ENCODE results near the gene TUBB2B. TPM values are rescaled to one million over a fixed set of nuclear protein-coding genes. Genes with fewer than 3 reads are reported as not detected.

The TUBB2B gene
- total and polyA plus RNA-seq, 8 donors: 2.2 to 16.5 (median 8.5) TPM

DNA sequence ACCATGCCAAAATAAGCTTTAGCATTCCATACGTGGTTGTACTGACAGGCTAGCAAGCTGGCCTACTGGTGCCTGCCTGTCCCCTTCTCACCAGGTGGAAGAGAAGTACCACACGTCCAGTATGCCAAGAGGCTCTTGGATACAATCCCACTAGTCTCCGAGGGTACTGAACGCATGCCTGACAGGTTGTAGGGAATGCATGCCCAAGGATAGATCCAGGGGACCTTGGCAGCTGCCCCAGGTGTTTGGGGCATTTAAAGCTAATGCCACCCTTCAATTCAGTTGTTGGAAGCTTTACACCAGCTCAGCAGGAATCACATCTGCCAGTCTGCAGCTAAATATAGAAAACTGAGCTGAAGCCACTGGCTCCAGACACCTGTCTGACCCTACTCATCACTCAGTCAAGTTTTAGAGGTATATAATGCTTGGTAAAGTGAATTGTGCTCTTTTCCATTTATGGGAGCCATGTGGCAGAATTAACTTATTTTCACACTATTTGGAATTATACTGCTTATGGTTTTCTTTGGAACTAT is 4.9 kb downstream of the TUBB2B start:
- DNase-seq (no peak), ATAC-seq (no peak)
- intact Hi-C loops (cut with DNase I): no loop called here
- H3K4me3 ChIP-seq: no peak overlapping the region
- peaks cover 17 to 54% of the 10 kb centered on the region in 2 donors for H3K27me3 ChIP-seq
- H3K36me3 ChIP-seq: no peaks in the 10 kb centered on the region
- TF ChIP-seq, protein P1, sequence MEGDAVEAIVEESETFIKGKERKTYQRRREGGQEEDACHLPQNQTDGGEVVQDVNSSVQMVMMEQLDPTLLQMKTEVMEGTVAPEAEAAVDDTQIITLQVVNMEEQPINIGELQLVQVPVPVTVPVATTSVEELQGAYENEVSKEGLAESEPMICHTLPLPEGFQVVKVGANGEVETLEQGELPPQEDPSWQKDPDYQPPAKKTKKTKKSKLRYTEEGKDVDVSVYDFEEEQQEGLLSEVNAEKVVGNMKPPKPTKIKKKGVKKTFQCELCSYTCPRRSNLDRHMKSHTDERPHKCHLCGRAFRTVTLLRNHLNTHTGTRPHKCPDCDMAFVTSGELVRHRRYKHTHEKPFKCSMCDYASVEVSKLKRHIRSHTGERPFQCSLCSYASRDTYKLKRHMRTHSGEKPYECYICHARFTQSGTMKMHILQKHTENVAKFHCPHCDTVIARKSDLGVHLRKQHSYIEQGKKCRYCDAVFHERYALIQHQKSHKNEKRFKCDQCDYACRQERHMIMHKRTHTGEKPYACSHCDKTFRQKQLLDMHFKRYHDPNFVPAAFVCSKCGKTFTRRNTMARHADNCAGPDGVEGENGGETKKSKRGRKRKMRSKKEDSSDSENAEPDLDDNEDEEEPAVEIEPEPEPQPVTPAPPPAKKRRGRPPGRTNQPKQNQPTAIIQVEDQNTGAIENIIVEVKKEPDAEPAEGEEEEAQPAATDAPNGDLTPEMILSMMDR (IDR thresholded peaks at IDR 0.05): no peak
- no peaks in the 10 kb centered on the region for H3K9me3 ChIP-seq
- no peak overlapping the region for H3K27ac ChIP-seq
- H3K4me1 ChIP-seq: peaks cover 10 to 12% of the 10 kb centered on the region in 2 donors

DNA sequence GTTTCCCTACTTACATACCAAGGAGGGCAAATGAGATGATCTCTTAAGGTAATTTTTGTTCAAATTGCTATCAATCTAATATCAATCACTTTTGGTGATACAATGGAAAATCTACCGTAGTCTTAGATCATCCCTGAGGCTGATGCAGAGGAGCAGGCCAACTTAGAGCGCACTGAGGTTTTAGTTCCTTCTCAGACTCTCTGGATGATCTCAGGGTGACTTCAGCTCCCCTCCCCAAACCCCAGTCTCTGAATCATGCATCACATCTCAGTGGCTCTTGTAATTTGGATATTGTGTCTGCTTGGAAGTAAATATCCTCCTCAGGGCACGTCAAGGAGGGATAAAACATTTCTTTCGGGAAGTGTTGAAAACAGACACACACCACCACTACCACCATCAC is 5.9 kb downstream of the TUBB2B start:
- no peaks in the 10 kb centered on the region for H3K9me3 ChIP-seq
- peaks cover 0 to 2% of the 10 kb centered on the region in 2 donors for H3K4me1 ChIP-seq
- no peak overlapping the region for H3K4me3 ChIP-seq
- H3K36me3 ChIP-seq: no peaks in the 10 kb centered on the region
- ATAC-seq (no peak), DNase-seq (no peak)
- no peak overlapping the region for H3K27ac ChIP-seq
- intact Hi-C loops (cut with DNase I): no loop called here
- TF ChIP-seq, protein P1 (IDR thresholded peaks at IDR 0.05): no peak
- H3K27me3 ChIP-seq: peaks cover 7 to 44% of the 10 kb centered on the region in 2 donors

DNA sequence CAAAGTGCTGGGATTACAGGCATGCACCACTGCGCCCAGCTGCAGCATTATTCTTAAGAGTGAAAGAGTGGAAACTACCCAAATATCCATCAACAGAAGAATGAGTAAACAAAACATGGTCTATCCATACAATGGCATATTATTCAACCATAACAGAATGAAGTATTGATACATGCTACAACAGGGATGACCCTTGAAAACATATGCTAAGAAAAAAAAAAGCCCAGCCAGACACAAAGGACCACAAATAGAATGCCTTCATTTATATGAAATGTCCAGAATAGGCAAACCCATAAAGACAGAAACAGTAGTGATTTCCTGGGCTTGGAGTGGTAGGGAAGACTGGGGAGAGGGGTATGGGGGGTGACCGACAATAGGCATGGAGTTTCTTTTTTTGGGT is 7.1 kb downstream of the TUBB2B start:
- intact Hi-C loops (cut with DNase I): no loop called here
- H3K27me3 ChIP-seq: peaks cover 0 to 41% of the 10 kb centered on the region in 2 donors
- ATAC-seq: no peak
- TF ChIP-seq, protein P1 (IDR thresholded peaks at IDR 0.05): no peak
- no peak for DNase-seq
- no peaks in the 10 kb centered on the region for H3K4me1 ChIP-seq
- no peaks in the 10 kb centered on the region for H3K9me3 ChIP-seq
- H3K27ac ChIP-seq: no peak overlapping the region
- no peak overlapping the region for H3K4me3 ChIP-seq
- no peaks in the 10 kb centered on the region for H3K36me3 ChIP-seq

DNA sequence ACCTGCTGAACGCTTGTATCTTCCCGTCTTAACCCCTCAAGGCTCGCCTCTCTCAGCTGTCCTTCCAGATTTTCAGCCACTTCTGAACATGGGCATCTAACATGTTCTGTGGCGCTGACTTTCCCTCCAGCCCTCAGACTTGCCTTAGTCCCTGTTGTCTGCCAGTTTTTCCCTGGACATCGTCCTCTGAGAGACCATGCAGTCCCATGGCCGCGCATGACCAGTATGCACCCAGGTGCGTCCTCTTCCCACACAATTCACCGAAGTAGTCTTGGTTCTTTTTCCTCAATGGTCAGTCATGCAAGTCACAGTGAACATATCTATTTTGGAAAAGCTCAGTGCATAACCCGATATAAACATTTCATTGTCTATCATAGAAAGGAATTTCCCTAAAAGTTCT is 9.2 kb downstream of the TUBB2B start:
- intact Hi-C loops (cut with DNase I): no loop called here
- no peak for DNase-seq
- no peak for ATAC-seq
- TF ChIP-seq, protein P1 (IDR thresholded peaks at IDR 0.05): no peak
- Histone ChIP-seq H3K4me3 (no peak overlapping the region), H3K4me1 (no peaks in the 10 kb centered on the region), H3K27ac (no peak overlapping the region), H3K9me3 (no peaks in the 10 kb centered on the region), H3K27me3 (peaks cover 0 to 30% of the 10 kb centered on the region in 2 donors), H3K36me3 (no peaks in the 10 kb centered on the region)

DNA sequence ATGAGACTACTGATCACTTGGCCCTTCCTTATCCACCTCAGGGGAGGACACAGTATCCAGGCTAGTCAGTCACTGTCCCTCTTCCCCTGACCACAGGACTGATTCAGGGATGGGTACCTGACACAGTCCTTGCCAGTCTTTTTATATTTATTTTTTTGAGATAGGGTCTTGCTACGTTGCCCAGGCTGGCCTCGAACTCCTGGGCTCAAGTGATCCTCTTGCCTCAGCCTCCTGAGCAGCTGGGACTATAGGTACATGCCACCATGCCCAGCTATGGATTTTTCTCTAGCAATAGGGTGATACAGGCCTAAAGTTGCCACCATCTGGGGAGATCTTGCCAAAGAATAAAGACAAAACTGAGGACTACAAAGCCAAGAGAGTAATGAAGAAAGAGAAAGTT is 10.2 kb downstream of the TUBB2B start:
- intact Hi-C loops (cut with DNase I): no loop called here
- no peak overlapping the region for H3K4me3 ChIP-seq
- H3K27me3 ChIP-seq: peaks cover 0 to 29% of the 10 kb centered on the region in 2 donors
- no peaks in the 10 kb centered on the region for H3K36me3 ChIP-seq
- H3K9me3 ChIP-seq: no peaks in the 10 kb centered on the region
- ATAC-seq: no peak
- DNase-seq: no peak
- H3K27ac ChIP-seq: no peak overlapping the region
- no peaks in the 10 kb centered on the region for H3K4me1 ChIP-seq
- TF ChIP-seq, protein P1 (IDR thresholded peaks at IDR 0.05): no peak
